GM19452 (cell line): ENCODE results near the gene POU2AF1.
A peak's percentile ranks its signal among the peaks of the same experiment; 100 is the strongest.

Experiments
- ATAC-seq: cut with Tn5 transposase; IDR thresholded peaks from one replicate; pipeline ENCODE4 v1.9.1; 2021; ENCODE audit not compliant: unreplicated experiment

POU2AF1 gene, protein sequence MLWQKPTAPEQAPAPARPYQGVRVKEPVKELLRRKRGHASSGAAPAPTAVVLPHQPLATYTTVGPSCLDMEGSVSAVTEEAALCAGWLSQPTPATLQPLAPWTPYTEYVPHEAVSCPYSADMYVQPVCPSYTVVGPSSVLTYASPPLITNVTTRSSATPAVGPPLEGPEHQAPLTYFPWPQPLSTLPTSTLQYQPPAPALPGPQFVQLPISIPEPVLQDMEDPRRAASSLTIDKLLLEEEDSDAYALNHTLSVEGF

GRCh38 chr11:111378861-111379601 is at the start of gene POU2AF1:
TSS of gene POU2AF1 (minus strand) at chr11:111379275. CDS start at chr11:111379177, 98 bp downstream.
- peak; percentile 68 for ATAC-seq

DNA sequence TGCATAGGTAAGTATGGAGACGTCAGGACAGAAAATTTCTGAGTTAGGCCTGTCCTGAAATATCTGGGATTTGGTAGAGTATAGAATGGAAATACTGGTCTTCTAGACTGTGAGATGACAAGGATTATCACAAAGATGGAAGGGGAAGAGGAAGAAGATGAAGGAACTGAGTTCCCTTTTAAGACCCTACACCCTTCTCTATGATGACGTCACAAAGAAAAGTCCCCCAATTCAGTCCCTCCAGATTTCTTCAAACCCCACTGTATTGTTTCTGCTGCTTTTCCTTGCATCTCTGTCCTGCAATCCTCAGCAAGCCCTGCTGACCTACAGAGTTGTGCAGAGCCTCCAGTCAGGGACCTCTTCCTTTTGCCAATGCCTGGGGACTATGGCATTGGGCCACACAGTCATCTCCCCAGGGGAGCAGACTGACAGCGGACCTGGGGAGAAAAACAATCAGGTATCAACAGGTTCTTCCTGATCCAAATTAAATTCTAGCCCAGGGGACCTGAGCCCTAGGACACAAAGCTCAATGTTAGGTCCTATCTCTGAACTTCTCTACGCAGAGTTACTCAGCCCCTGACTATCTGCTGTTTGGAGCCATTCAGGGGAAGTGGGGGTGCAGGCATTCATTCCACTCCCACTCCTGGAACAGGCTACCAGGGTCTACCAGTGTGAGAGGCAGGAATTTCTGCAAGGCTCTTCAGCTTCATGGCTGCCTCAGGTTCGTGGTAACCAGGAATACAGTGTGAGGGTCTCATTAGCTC is 49.2 kb upstream of the POU2AF1 start:
- no peak for ATAC-seq

GRCh38 chr11:111427471-111427912 is 48.4 kb upstream of the POU2AF1 start:
- ATAC-seq, result no peak

- ATAC-seq, result no peak
Measured at GRCh38 chr11:111426617-111427016, 47.5 kb upstream of the POU2AF1 start.

DNA sequence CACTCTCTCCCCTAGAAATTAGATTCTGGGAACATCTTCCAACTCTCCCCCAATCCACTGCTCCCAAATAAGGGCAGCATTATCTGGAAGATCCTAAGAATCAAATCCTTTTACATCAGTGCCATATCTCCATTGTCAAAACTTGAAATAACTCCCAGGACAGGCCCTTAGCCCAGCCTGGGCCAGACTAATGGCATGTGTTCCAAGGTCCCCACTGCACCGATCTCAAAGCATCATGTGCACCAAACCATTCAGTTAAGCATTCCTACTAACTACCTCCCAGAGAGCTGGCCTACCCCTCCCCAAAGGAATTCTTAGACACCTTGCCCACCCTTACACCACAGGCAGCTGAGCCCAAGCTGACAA is 44.2 kb upstream of the POU2AF1 start:
- ATAC-seq, result peak; percentile 8

DNA sequence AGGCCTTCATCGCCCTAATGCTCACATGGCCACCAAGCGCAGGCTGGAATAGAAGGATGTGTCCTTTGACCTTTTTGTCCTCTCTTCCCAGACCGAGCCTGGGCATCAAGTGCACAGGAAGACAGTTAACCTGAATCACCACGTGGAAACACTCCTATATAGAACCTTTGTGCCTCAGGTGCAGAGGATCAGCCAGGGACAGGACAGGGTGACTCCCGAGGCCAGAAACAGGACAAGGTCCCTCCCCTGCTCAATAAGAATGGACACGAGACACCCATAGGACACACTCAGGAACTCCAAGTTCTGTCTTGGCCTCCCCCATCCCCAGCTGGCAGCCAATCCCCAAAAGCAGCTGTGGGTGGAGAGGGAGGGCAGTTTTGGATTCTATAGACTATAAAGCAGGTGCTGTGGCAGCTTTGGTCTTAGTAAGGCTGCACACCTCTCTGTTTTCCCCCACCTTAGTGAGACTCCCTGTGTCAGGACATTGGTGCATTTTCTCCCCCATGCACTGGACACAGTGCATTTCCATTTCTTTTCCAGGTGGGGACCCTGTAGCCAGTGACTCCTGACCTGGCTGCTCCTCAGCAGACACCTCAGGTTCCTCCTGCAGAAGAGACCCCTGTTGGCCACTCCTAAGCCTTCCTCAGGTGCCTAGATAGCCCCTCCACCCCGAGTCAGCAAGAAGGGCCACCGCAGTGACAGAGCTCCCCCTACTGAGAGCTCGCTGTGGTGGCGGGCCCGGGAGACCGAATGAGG is 43.6 kb upstream of the POU2AF1 start:
- peak; percentile 70 for ATAC-seq

DNA sequence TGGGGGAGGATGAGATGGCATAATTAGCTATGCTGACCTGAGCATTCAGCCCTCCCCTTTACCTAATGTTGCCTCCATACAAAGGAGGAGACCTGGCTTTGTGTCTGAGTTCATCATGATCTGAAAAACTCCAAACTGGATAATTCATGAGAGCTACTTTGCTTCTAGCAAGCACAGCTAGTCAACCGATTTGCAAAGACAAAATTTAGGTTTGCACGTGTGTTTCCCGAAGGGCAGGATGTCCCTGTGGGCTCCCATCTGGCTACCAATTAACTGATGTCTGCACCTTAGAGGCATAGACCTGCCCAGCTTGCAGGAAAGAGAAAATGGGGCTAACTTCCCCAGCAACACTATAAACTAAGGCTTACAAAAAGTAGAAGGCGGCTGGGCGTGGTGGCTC is 42.2 kb upstream of the POU2AF1 start:
- ATAC-seq, result no peak

DNA sequence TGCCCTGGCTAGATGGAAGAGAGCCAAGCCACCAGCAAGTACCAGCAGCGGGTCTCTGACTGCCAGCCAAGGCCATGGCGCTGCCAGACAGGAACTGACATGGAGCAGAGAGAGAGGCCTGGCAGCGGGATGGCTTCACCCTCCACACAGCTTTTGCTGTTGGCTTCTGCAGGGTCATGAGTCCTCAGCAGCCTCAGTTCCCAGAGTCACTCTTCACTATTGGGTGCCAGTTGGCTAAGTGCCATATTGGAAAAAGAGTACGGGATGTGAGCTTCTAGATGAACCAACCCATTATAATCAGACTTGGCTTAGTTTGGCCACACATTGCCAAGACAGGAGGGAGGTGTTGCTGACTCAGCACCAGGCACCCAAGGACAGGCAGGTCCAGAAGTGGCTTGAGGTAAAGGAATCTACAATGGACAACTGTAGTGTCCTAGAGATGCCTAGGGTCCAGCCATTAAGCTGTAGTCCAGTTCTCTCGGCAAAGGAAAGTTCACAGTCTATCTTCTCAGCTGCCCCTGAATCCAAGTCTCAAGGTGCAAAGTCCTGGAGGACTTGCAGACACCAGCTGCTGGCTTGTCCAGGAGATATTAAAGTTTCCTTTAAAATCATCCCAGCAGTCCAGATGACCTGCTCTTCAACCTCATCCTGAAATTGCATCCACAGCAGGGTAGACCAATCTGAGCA is 40.7 kb upstream of the POU2AF1 start:
- ATAC-seq, result no peak

- no peak for ATAC-seq
Measured at GRCh38 chr11:111419181-111419580, 40.1 kb upstream of the POU2AF1 start.

DNA sequence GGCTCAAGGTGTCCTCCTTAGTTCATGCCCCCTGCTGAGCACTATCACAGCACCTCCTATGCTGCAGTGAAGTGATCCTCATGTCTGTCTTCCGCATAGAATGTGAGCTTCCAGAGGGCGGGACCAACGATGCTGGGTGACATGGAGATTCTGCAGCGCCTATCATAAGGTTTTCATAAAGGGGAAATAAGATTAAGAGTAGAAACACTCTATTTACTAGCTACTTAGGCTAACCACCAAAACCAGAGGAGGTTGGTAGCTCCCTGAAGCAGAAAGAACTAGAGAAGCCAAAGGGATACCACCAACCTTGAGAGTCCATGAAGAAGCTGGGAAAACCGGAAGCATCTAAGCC is 39.3 kb upstream of the POU2AF1 start:
- no peak for ATAC-seq

- peak; percentile 36 for ATAC-seq
Measured at GRCh38 chr11:111417766-111418435, 38.8 kb upstream of the POU2AF1 start.

DNA sequence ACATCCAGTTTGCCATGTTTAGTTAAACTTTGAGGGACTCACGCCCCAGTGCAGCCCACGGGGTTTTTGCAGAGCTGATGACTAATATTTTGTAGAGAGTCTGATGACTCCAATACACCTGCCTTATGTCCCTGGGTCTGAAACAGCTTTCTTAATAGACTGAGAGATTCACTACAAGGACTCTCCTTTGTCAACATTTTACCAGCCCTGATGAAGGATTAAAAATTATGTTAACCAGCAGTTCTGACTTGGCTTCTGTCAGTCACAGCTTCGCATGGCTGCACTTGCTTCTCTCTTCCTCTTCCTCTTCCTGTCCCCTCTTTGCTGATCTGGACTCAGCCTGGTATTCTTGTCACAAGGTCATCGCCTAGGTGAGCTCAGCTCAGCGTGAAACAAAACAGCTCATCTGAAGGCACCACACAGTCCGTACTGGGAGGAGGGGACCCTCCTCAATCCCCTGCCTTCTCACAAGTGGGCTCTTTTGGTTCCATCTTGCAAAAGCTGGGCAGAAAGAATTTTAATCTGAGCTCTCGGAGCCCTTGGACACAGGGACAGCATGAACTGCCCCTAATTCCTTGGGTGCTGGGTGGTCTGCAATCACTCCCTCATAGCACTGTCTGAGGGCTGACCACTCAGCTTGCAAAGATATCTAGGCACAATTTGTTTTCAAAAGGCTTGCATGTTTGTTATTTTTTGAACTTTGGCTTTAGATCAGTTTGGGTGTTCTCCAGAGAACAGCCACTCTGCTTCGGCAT is 38.1 kb upstream of the POU2AF1 start:
- peak; percentile 64 for ATAC-seq

DNA sequence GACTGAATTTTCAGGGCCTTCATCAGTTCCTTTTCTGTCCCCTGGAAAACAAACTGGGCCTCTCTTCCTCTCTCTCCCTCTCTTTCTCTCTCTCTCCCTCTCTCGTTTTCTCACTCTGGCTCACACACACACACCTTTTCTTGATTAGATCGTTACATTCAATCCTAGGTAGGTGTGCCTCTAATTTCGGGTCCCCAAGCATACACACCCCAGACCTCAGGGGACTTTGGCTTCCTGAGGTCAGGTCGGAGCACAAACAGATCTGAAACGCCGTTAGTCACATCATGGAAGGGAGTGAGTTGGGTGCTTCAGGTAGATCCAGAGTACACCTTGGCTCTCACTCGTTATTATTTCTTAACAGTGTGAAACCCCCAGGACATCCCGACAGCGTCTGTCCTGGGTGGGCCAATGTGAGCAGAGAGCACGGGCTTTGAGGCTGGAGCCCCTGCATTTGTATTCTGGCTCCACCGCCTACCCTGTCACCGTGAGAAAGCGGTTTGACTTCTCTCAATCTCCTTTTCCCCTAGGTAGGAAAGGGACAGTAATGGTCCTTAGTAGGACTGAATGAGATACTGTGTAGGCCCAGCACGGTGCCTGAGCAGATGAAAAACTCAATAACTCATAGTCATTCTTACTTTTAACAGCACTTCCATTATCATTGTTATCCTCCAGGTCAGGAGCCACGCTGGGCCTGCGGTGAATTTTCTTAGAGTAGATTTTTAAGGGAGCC is 37.3 kb upstream of the POU2AF1 start:
- no peak for ATAC-seq

- no peak for ATAC-seq
Measured at GRCh38 chr11:111414936-111415335, 35.9 kb upstream of the POU2AF1 start.

DNA sequence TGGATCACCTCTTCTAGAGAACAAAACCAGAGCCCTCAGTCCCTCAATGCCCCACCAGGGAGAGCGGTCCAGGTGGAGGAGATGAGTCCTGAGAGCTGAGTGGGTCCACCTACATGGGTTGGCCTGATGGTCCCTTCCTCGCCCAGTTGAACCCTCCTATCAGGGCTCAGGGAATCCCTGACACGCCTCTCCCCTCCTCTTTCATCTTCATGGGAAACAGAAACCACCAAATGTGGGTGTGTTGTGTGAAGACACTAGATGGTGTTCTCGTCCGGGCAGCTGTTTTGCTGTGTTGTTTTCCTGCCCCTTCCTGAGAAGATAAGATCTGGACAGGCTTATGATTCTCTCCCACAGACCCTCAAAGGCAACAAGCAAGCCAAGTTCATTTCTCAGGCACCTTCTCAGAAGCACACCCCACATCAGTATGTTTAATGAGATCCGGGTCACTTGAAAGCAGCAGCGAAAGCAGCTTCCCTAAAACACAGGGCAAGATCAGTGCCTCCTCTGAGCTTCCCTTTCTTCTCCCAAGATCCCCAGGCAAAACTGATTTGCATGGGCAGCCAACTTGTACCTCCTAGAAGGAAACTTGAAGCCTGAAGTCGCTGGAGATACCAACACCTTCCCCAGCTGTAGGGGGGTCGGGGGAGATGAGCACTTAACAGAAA is 35.3 kb upstream of the POU2AF1 start:
- ATAC-seq, result peak; percentile 19

DNA sequence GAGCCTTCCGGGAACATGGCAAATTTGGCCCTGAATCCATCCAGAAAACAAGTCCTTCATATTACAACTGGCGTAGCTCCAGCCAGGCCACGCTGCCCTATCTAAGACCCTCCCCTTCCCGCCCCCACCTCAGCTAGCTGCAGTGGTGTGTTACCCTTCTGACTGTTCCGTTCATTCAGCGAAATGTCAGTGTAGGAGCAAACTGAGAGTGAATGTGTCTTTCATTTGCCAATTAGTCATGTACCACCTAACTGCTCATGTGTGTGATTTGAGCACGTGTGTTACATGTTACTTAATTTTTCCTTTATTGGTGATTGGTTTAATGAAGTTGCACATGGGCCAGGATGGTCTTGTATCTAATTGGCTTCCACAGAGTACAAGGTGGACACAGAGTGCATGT is 34.8 kb upstream of the POU2AF1 start:
- no peak for ATAC-seq

- no peak for ATAC-seq
Measured at GRCh38 chr11:111412293-111412692, 33.2 kb upstream of the POU2AF1 start.

GRCh38 chr11:111411456-111411855 is 32.4 kb upstream of the POU2AF1 start:
- no peak for ATAC-seq
